T follicular helper cell (primary cell): ENCODE data around the gene SLC10A3.

ENCODE experiments used
- DNase-seq: peaks from one replicate; pipeline ENCODE4 v3.0.0-alpha.2; 2020; ENCODE audit warnings: low read depth
- total RNA-seq, 2 experiments: gene quantifications; one replicate each; lab custom pipeline; 2026; lab: John Stamatoyannopoulos, UW

SLC10A3 gene
- 21.2 to 36.4 reads per million in 2 experiments for total RNA-seq

- peak; percentile 83 for DNase-seq
Measured at GRCh38 chrX:154490414-154491083, at the start of gene SLC10A3. Gene SLC10A3, minus strand, starts transcription at chrX:154490629. Its CDS starts 1,689 bp downstream, at chrX:154488940.

- no peak for DNase-seq
Measured at GRCh38 chrX:154539077-154539476, 48.6 kb upstream of the SLC10A3 start.

GRCh38 chrX:154535892-154536291 is 45.5 kb upstream of the SLC10A3 start:
- no peak for DNase-seq

- peak; percentile 87 for DNase-seq
Measured at GRCh38 chrX:154534526-154535322, 44.3 kb upstream of the SLC10A3 start.

GRCh38 chrX:154532690-154533089 is 42.3 kb upstream of the SLC10A3 start:
- DNase-seq = no peak

- DNase-seq = no peak
Measured at GRCh38 chrX:154531626-154532025, 41.2 kb upstream of the SLC10A3 start.

GRCh38 chrX:154530286-154530685 is 39.9 kb upstream of the SLC10A3 start:
- no peak for DNase-seq

GRCh38 chrX:154529206-154529612 is 38.8 kb upstream of the SLC10A3 start:
- DNase-seq = no peak

- peak; percentile 39 for DNase-seq
Measured at GRCh38 chrX:154526901-154527675, 36.7 kb upstream of the SLC10A3 start.

GRCh38 chrX:154525606-154526490 is 35.4 kb upstream of the SLC10A3 start:
- DNase-seq = no peak

- DNase-seq = no peak
Measured at GRCh38 chrX:154519389-154519788, 29.0 kb upstream of the SLC10A3 start.

- DNase-seq = no peak
Measured at GRCh38 chrX:154517101-154517781, 26.8 kb upstream of the SLC10A3 start.

- DNase-seq = no peak
Measured at GRCh38 chrX:154516656-154517100, 26.2 kb upstream of the SLC10A3 start.

GRCh38 chrX:154515966-154516655 is 25.7 kb upstream of the SLC10A3 start, which contains the start of gene FAM3A:
Gene FAM3A, minus strand, starts transcription at chrX:154516232. Its CDS starts 460 bp downstream, at chrX:154515772.
- peak; percentile 87 for DNase-seq

- DNase-seq = no peak
Measured at GRCh38 chrX:154515090-154515965, 24.9 kb upstream of the SLC10A3 start.

GRCh38 chrX:154513716-154514115 is 23.3 kb upstream of the SLC10A3 start:
- DNase-seq = no peak

- no peak for DNase-seq
Measured at GRCh38 chrX:154512879-154513553, 22.6 kb upstream of the SLC10A3 start.

- no peak for DNase-seq
Measured at GRCh38 chrX:154511761-154512160, 21.3 kb upstream of the SLC10A3 start.
